ENCODE measurements around the gene NRXN3. TPM values are rescaled to one million over a fixed set of nuclear protein-coding genes. Genes with fewer than 3 reads are reported as not detected.

NRXN3 gene
- total and polyA plus RNA-seq, 2 of the 4 experiments (the other 2 are of a cell fraction), result 4.8 to 25.1 TPM

DNA sequence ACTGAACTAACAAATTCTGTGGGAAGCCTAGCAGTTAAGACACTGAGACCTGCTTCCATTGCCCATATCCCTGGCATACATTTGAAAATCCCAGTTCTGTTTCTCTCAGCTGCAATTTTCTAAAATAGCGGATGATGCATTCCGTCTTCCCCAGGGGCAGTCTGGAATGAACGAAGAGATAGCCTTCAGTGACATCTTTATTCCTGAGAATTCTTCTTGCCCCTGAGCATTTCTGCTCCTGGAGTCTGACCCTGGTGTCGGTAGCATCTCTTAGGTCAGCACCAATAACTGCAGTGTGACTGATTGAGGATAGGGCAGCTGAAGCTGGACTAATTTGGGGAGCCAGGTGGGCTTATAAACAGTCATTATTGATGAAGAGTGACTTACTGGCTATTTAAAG lies 1488.6 kb downstream of the NRXN3 start:
- ChIA-PET CTCF (interaction anchor here (0.6 kb wide), 1 partner anchor 40 kb away, joined by 3 read pairs; no protein-coding TSS in a partner anchor), POLR2A (ENCODE audit: unreplicated experiment) (no interaction called here)
- Histone ChIP-seq H3K36me3 (ENCODE audit: control insufficient read depth, insufficient read depth, low read length) (no peaks in the 10 kb centered on the region), H4K8ac (ENCODE audit: low read depth in 2 of 2, low read length in 2 of 2) (no peak overlapping the region), H3K4me1 (ENCODE audit: control insufficient read depth, insufficient read depth, low read length) (no peaks in the 10 kb centered on the region), H3K79me1 (ENCODE audit: low read depth in 1 of 2, low read length in 2 of 2) (no peaks in the 10 kb centered on the region; a peak in 1 of 4 replicates), H2BK20ac (ENCODE audit: low read depth, low read length) (no peak overlapping the region), H2AFZ (replicated peaks; ENCODE audit: low read length, poor library complexity) (no peak overlapping the region), H3K4me2 (ENCODE audit: low read depth, low read length) (no peak overlapping the region), H3K14ac (replicated peaks; ENCODE audit: low read depth, low read length) (no peak overlapping the region), H3K27ac (ENCODE audit: insufficient read depth, low read length) (no peak overlapping the region), H2BK120ac (ENCODE audit: low read depth, low read length) (no peak overlapping the region), H3K56ac (ENCODE audit: extremely low read depth, insufficient read depth, low read length) (no peak overlapping the region), H4K20me1 (ENCODE audit: insufficient read depth, low read length) (no peaks in the 10 kb centered on the region), H2AK9ac (replicated peaks; ENCODE audit: low read depth, low read length, poor library complexity) (no peak overlapping the region), H3K4ac (ENCODE audit: low read depth, low read length) (no peak overlapping the region), H3K9ac (ENCODE audit: low read depth, low read length) (no peak overlapping the region), H2BK5ac (ENCODE audit: low read depth, low read length, poor library complexity, severe bottlenecking) (no peak overlapping the region), H3K9me3 (ENCODE audit: control insufficient read depth, insufficient read depth, low read length) (no peaks in the 10 kb centered on the region), H3K23ac (ENCODE audit: low read depth, low read length) (no peak overlapping the region), H3K18ac (ENCODE audit: low read depth, low read length) (no peak overlapping the region), H2AK5ac (ENCODE audit: low read depth, low read length) (no peak overlapping the region), H2BK15ac (ENCODE audit: low read depth, low read length) (no peak overlapping the region), H4K5ac (ENCODE audit: low read depth, low read length) (no peak overlapping the region), H3K27me3 (ENCODE audit: control insufficient read depth, insufficient read depth, low read length) (no peaks in the 10 kb centered on the region), H3K4me3 (ENCODE audit: insufficient read depth, low read depth, low read length) (no peak overlapping the region), H4K91ac (ENCODE audit: insufficient read depth, low read depth, low read length) (no peak overlapping the region), H3K9me1 (ENCODE audit: insufficient read depth, low read length) (no peaks in the 10 kb centered on the region)
- dilution Hi-C loops (cut with HindIII; ENCODE audit: low sequenced_read_pairs, unreplicated experiment) (no loop called here), in situ Hi-C loops (cut with MboI; ENCODE audit: low sequenced_read_pairs) (no loop called here), intact Hi-C loops (cut with micrococcal nuclease) (no loop called here)
- BruUV-seq (replicated peaks), result no TSS peak
- ATAC-seq (ENCODE audit: low read depth) (no peak), DNase-seq (no peak)
- no CpG with 5 or more reads among the region's 4 CpGs for WGBS, 2 experiments (ENCODE audit: extremely low coverage in 2 of 2, insufficient read length in 1 of 2)
- TF ChIP-seq RAD21 (IDR thresholded peaks at IDR 0.05; ENCODE audit: low read length) (no peak), RFX5 (IDR thresholded peaks at IDR 0.05; ENCODE audit: low read depth, low read length) (no peak), SMC3 (IDR thresholded peaks at IDR 0.05; ENCODE audit: low read depth, low read length) (no peak), MXI1 (IDR thresholded peaks at IDR 0.05; ENCODE audit: borderline replicate concordance, low read depth, low read length) (no peak), MAZ (IDR thresholded peaks at IDR 0.05; ENCODE audit: borderline replicate concordance, low read depth, low read length) (no peak), CHD1 (IDR thresholded peaks at IDR 0.05; ENCODE audit: low read depth, low read length) (no peak), FOS (IDR thresholded peaks at IDR 0.05; ENCODE audit: low read depth, low read length) (no peak), POLR2A (IDR thresholded peaks at IDR 0.05; ENCODE audit: low read depth, low read length) (no peak)
- TF ChIP-seq, protein P1, sequence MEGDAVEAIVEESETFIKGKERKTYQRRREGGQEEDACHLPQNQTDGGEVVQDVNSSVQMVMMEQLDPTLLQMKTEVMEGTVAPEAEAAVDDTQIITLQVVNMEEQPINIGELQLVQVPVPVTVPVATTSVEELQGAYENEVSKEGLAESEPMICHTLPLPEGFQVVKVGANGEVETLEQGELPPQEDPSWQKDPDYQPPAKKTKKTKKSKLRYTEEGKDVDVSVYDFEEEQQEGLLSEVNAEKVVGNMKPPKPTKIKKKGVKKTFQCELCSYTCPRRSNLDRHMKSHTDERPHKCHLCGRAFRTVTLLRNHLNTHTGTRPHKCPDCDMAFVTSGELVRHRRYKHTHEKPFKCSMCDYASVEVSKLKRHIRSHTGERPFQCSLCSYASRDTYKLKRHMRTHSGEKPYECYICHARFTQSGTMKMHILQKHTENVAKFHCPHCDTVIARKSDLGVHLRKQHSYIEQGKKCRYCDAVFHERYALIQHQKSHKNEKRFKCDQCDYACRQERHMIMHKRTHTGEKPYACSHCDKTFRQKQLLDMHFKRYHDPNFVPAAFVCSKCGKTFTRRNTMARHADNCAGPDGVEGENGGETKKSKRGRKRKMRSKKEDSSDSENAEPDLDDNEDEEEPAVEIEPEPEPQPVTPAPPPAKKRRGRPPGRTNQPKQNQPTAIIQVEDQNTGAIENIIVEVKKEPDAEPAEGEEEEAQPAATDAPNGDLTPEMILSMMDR (conservative IDR thresholded peaks at IDR 0.05; ENCODE audit: low read depth, low read length), result no peak
- TF ChIP-seq, protein P2, sequence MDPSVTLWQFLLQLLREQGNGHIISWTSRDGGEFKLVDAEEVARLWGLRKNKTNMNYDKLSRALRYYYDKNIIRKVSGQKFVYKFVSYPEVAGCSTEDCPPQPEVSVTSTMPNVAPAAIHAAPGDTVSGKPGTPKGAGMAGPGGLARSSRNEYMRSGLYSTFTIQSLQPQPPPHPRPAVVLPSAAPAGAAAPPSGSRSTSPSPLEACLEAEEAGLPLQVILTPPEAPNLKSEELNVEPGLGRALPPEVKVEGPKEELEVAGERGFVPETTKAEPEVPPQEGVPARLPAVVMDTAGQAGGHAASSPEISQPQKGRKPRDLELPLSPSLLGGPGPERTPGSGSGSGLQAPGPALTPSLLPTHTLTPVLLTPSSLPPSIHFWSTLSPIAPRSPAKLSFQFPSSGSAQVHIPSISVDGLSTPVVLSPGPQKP (IDR thresholded peaks at IDR 0.05; ENCODE audit: borderline replicate concordance, low read depth, low read length), result no peak

Measured in IMR-90 (cell line).